Activated naive CD4-positive, alpha-beta T cell treated with anti-CD3 and anti-CD28 coated beads, Interleukin-2, amount 50 U/mL, for 16 hours (primary cell): Measurements from ENCODE around the gene MTERF4.

Experiments used
- DNase-seq: peaks from one replicate; pipeline ENCODE4 v3.0.0-alpha.2; 2020

Gene MTERF4

GRCh38 chr2:241084856-241085444, 17.1 kb downstream of the MTERF4 start:
- DNase-seq = no peak

DNA sequence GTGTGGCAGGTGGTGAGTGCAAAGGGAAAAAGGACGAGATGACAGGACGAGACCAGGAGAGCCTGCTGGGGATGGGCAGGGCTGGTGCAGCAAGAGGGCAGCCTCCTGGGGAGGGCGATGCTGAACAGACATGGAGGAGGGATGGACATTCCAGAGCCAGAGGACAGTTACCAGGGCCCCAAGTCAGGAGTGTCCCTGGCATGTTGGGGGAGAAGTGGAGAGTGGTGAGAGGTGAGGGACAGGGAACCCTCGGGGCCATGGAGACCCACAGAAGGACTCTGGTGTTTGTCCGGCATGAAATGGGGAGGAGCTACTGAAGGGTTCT, 19.0 kb downstream of the MTERF4 start:
- no peak for DNase-seq

DNA sequence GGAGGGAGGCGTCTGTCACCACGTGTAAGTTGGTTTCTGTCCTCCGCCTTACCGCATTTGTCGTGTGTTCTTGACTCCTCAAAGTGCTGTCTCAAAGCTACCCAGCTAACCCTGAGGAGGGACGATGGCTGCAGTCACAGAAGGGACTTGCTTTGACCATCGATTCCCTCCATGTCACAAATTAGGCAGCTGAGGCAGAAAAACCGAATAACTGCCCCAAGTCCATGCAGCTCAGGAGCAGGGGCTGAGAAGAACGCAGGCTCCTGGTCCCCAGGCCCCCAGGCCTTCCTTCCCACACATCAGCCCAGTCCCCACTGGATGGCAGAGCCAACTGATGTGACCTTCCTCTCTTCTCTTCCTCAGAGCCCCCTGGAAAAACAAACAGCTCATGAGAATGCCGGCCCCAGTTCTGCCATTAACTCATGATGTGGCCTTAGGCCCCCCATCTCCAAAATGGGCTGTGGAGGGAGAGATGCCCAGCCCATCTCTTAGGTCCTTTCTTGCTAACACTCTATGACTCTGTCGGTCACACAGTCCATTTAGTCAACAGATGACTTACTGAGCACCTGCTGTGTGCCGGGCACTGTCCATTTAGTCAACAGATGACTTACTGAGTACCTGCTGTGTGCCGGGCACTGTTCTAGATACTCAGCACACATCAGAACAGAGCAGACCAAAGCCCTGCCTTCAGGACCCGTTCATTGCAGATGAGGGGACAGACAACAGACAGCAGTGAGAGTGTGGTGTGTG, 19.6 kb downstream of the MTERF4 start:
- DNase-seq = no peak

GRCh38 chr2:241081643-241082340, 20.3 kb downstream of the MTERF4 start:
- no peak for DNase-seq

DNA sequence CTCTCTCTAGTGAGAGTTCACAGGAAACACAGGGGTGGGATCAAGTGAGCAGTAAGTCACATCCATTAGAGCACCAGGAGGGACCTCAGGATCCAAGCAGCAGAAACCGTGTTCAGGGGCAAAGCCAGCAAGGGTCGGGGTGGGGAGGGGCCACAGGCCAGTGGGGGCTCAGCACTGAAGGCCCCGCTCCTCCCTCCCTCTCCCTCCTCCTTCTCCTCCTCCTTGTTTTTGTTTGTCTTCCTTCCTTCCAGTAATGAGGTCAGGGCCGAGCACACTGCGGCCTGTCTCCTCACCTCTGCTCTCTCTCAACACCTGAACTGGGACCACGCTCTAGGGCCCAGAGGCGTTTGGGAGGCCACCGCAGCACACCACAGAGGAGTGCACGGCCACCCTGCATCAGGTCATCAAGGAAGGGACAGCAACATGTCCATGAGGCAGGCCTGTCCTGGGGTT, 20.9 kb downstream of the MTERF4 start:
- DNase-seq = no peak

- no peak for DNase-seq
Observed at GRCh38 chr2:241080405-241081189, 21.5 kb downstream of the MTERF4 start.

DNA sequence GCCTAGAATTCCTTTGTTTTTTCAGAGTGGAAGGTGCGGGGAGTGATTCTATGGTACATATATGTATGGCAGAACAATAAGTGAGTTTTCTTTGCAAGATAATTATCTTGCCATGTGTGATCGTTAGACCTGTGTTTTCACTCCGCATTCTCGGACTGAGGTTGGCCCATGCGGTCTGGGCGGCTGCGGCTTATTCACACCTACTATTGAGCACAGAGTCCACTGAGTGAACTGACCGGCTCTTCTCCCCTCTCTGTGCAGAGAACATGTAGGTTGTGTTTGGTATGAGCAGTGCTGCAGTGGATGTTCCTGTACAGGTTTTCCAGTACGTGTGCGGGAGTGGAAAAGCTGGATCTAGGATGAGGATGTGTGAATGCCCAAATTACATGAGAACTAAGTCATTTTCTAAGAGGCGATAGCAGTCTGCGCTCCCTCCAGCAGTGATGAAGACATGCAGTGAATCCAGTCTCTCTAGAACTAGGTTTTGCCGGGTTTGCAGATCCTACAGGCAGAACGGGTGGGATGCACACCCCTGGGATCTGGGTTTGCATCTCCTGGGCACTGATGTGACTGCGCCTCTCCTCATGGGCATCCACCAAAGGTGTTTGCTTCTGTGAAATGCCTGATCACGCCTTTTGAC, 27.1 kb downstream of the MTERF4 start:
- DNase-seq = no peak

DNA sequence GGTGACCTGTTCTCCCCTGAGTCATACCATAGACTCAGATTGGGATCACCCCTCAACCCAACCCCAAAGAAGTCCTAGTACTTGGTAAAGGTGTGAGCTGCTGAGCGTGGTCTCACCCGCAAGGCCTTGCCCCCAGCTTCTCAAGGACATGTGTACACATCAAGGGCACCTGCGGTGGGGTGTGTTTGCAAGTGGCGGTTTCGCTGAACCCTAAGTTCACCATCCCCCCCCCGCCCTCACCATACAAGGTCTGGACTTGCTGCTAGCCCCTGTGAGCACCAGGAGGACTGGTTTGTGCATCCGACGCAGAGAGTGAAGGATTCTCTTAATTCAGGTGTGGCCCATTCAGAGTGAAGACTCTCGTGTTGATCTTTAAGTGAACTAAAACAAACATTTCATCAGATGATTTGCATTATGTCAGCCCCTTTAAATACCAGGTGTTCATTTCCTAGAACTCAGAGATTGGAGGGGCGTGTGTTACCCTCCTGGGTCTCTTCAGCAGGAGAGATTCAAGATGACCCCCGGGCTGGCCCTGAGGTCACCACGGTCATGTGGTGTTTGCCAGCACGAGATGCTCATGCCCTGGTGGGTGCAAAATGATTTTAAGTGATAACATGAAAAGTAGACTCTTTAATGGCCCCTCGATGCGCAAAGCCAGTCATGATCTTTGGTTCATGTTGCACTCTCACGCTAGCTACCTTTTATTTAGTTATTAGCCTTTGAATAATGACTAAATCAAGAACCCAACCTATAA, 27.8 kb downstream of the MTERF4 start:
- no peak for DNase-seq

DNA sequence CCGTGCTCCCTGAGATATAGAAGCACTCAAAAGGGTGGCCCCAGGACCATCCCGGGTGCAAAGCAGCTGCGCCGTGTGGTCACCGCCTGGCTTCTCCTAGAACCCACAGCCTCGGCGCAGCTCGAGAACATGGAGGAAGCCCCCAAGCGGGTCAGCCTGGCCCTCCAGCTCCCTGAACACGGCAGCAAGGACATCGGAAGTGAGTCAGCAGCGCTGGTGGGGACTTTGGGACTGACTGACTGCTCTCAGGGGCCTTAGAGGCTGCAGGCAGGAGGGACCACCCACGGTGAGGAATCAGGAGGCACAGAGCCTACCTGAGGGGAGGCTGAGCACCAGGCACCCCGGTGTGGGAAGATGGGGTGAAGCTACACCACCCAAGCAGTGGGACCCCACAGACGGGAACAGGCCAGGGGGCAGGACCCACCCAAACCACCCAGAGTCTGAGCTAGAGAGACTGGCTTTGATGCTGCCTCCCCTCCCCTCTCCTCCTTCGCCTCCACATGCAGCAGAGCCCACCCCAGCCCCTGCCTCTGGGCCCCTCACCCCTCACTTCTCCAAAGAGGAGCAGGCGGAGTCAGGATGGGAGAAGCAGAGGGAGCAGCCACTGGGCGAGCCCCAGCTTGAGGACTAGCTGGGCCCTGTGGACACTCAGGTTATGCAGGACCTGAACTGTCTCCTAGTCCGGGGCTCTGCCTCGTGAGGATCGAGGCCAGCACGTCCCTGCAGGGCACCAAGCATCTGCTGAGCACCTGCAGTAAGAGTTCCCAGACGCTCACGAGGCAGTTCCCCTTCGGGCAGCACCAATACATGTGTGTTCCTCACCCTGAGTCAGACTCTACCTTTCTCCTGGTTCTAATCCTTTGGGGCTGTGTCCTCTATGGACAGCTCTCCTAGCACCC, 28.7 kb downstream of the MTERF4 start:
- no peak for DNase-seq

DNA sequence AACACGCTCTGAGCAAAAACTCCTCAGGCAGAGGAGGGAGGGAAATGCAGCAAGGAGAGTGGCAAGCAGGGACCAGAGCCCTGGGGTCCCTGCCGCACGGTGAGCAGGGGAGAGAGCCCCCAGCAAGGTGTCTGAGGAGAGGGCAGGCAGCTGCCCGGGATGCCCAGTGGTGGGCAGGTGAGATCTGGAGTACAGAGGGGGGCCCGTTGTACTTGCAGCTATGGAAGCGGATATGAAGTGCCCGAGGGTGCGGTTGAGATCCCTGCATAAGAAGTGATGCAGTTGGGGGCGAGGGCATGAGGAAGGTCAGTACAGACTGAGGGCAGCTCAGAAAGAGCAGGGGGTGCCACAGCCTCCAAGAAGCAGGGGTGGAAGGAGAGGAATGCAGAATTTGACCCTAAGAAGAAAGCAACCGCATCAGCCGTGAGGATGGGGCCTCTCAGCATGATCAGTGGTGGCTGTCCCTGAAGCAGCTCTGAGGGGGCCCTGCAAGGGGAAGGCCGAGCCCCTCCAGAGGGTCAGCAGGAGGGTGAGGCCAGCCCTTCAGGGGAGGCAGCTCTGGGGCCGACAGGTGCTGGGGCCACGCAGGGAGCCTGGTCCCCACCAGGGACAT, 29.4 kb downstream of the MTERF4 start:
- DNase-seq = no peak

- DNase-seq = no peak
Observed at GRCh38 chr2:241072151-241072550, 29.9 kb downstream of the MTERF4 start.

DNA sequence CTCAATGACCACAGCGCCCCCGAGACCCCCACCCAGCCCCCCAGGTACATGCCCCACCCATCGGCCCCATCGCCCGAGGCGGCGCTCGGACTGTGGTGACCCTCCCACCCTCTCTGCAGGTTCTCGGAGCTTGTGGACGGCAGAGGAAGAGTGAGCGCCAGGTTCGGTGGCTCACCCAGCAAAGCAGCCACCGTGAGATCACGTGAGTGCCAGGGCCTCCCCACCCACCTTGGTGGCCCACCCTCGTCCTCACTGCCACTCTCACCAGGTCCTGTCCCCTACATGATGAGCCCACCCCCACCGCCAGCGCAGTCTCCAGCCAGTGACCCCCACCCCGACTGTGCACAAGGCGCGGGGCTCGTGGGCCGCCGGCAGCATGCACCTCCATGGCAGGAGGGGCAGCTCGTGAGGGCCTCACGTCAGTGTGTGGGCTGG, 30.4 kb downstream of the MTERF4 start:
- no peak for DNase-seq

DNA sequence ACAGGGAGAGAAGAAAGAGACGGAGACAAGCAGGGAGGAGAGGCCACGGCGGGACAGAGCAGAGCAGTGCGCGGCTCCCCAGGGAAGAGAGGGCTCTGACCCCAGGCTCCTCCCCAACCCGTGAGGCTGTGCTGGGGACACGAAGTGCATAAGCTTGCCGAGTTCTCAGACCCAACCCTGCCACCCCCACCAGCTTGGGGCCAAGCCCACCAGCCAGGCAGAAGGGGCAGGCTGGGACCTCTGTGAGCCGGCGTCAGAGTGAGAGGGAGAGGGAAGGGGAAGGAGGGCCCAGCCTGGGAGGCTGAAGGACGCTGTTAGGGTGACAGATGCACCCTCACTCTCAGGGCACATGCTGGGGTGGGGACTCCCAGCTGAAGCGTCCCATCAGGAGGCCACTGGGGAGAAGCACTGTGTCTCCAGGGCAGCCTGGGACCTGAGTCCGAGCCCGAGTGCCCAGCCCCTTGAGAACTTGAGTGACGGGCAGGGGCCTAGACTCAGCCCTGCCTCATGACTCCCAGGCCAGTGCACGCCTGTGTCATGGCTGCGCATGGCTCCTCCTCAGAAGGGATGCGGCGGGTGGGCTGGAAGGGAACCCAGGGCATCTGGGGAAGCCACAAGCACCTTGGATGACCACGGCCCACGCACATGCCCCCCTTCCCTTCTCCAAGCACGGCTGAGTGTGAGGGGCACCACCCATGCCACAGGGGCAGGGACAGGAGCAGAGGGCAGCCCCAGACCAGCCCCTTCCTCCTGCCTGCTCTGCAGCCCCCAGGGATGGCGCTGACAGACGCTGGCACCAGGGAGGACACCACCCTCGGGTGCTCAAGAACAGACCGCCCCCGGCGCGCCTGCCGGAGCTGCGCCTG, 31.0 kb downstream of the MTERF4 start:
- no peak for DNase-seq

GRCh38 chr2:241070361-241070760, 31.7 kb downstream of the MTERF4 start:
- no peak for DNase-seq

- no peak for DNase-seq
Observed at GRCh38 chr2:241069821-241070281, 32.2 kb downstream of the MTERF4 start.

DNA sequence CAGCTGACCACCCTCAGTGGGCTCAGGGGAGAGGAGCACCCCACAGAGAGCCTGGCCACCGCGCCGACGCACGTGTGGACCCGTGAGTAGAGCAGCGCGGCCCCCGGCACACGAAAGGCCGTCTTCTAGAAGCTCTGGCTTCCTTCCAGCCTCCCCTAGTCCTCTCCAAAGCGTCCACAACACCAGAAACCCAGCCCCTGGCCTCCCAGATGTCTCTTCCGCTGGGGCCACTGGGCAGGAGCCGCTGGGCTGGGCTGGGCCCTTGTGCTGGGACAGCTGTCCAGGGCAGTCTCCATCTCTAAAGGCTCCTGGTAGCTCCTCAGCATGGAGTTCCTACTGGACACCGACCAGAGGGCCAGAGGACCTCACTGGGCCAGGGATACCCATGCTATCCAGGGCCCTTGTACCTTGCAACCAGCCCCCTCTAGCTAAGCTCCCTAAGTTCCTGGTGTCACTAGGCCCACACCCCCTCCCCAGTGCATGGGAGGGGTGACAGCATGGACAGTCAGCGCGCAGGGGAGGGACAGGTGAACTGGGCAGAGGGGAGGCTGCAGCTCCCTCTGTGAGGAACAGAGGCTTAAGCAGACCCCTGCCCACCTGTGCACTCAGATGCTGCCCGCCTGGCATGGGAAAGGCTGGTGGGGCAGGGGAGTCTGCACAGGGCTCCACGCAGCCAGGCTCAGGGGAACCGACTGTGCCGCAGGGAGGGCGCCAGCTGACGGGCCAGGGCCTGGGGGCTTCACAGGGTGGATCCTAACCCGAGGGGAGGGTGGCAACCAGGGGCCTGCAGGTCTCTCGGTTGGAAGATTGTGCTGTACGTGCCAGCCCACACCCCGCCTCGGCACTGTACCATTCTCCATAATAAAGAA, 32.9 kb downstream of the MTERF4 start:
- no peak for DNase-seq

GRCh38 chr2:241068136-241068941, 33.7 kb downstream of the MTERF4 start:
- DNase-seq = no peak
